ENCODE data around the gene AQP5. TPM values are rescaled to one million over a fixed set of nuclear protein-coding genes. Genes with fewer than 3 reads are reported as not detected.

AQP5 gene
- total RNA-seq, 2 experiments from 2014 or later, result not detected

DNA sequence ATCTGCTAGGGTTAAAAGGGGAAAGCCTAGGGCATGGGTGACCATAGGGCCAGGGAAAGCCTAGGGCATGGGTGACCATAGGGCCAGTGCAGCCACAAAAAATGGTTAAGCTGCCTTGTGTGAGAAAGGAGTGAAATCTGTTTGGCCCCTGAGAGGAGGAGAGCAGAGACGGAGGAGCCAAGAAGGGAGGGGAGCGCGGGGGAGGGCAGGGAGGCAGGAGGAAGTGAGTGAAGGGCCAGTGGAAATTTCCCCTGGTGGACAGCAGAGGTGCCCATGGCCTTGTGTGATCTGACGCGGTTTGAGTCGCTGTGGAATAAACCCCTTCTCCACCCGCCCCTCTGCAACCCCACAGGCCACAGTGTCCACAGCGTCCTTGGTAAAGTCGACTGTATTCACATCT lies 10.5 kb downstream of the AQP5 start:
- Histone ChIP-seq H2AFZ (ENCODE audit: low read length) (no peak overlapping the region), H3K4me3 (ENCODE audit: low read depth, low read length, poor library complexity, severe bottlenecking) (no peak overlapping the region), H3K36me3 (ENCODE audit: insufficient read depth, low read length) (no peaks in the 10 kb centered on the region), H3K4me1 (ENCODE audit: insufficient read depth, low read length, poor library complexity, severe bottlenecking) (peaks cover 6% of the 10 kb centered on the region), H3K79me2 (ENCODE audit: insufficient read depth, low read depth, low read length) (no peaks in the 10 kb centered on the region), H3K9me2 (ENCODE audit: insufficient read depth, low read length) (no peaks in the 10 kb centered on the region), H3K4me2 (ENCODE audit: low read length) (no peak overlapping the region), H3K9me3 (ENCODE audit: low read length) (no peaks in the 10 kb centered on the region), H4K20me1 (ENCODE audit: insufficient read depth, low read length) (no peaks in the 10 kb centered on the region), H3K27ac (ENCODE audit: low read depth, low read length, poor library complexity, severe bottlenecking) (no peak overlapping the region)
- ChIA-PET CTCF (ENCODE audit: unreplicated experiment) (interaction anchor here (0.6 kb wide), 1 partner anchor 36 kb away, joined by 3 read pairs; no protein-coding TSS in a partner anchor), POLR2A (no interaction called here)
- DNase-seq (ENCODE audit: low spot score), result no peak
- intact Hi-C loops (cut with micrococcal nuclease; ENCODE audit: unreplicated experiment), result no loop called here
- BruUV-seq (replicated peaks), result no TSS peak
- TF ChIP-seq CTCF (conservative IDR thresholded peaks at IDR 0.05; ENCODE audit: low read length), result no peak

DNA sequence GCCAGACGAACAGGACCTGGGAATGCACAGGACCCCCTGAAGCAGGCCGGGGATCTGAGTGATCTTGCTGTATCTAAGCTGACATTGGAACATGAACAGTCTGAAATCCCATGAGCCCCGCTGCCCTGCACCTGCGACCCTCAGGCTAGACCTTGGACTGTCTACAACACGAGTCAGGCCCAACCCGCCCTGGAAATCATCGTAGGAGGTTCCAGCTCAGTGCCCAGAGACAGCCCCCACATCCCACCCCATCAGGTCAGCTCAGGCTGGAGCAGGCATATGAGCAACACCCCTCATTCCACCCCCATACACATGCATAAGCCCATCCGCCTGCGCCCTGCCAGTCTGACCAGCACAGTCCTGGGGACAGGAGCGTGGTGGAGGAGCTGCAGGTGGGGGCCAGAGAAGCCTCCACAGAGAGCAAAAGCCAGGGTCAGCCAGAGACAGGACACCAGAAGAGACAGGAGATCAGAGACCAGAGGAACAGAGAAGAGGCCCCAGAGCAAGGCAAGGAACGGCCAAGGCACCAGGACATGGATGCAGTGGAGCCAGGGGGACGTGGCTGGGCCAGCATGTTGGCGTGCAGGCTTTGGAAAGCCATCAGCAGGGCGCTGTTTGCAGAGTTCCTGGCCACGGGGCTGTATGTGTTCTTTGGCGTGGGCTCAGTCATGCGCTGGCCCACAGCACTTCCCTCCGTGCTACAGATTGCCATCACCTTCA lies 11.1 kb downstream of the AQP5 start, which contains the start of gene AQP6:
TSS of gene AQP6 (plus strand) at position 307 of the 720 bp plus-strand sequence. CDS start at position 534, 227 bp downstream.
- DNase-seq (ENCODE audit: low spot score), result no peak
- no peaks in the 10 kb centered on the region for H3K9me3 ChIP-seq (ENCODE audit: low read length)
- BruUV-seq (replicated peaks), result no TSS peak
- intact Hi-C loops (cut with micrococcal nuclease; ENCODE audit: unreplicated experiment), result no loop called here
- H3K4me3 ChIP-seq (ENCODE audit: low read depth, low read length, poor library complexity, severe bottlenecking), result no peak within 1 kb of the TSS
- ChIA-PET POLR2A (no interaction called here), CTCF (ENCODE audit: unreplicated experiment) (interaction anchor here (0.6 kb wide), 1 partner anchor 36 kb away, joined by 3 read pairs; no protein-coding TSS in a partner anchor)
- no peak within 1 kb of the TSS for H2AFZ ChIP-seq (ENCODE audit: low read length)
- no peaks in the 10 kb centered on the region for H3K79me2 ChIP-seq (ENCODE audit: insufficient read depth, low read depth, low read length)
- no peak within 1 kb of the TSS for H3K4me2 ChIP-seq (ENCODE audit: low read length)
- TF ChIP-seq EZH2phosphoT487 (IDR thresholded peaks at IDR 0.05; ENCODE audit: borderline replicate concordance, low read depth, low read length) (no peak), CTCF (conservative IDR thresholded peaks at IDR 0.05; ENCODE audit: low read length) (no peak)
- H3K4me1 ChIP-seq (ENCODE audit: insufficient read depth, low read length, poor library complexity, severe bottlenecking), result no peaks in the 10 kb centered on the region
- H3K27ac ChIP-seq (ENCODE audit: low read depth, low read length, poor library complexity, severe bottlenecking), result no peak within 1 kb of the TSS
- no peaks in the 10 kb centered on the region for H4K20me1 ChIP-seq (ENCODE audit: insufficient read depth, low read length)
- no peaks in the 10 kb centered on the region for H3K9me2 ChIP-seq (ENCODE audit: insufficient read depth, low read length)
- H3K36me3 ChIP-seq (ENCODE audit: insufficient read depth, low read length), result no peaks in the 10 kb centered on the region

GRCh38 chr12:49973361-49973830 lies 11.7 kb downstream of the AQP5 start:
- H3K79me2 ChIP-seq (ENCODE audit: insufficient read depth, low read depth, low read length), result no peaks in the 10 kb centered on the region
- no peak overlapping the region for H3K4me2 ChIP-seq (ENCODE audit: low read length)
- no peaks in the 10 kb centered on the region for H3K36me3 ChIP-seq (ENCODE audit: insufficient read depth, low read length)
- ChIA-PET CTCF (ENCODE audit: unreplicated experiment) (no interaction called here), POLR2A (no interaction called here)
- intact Hi-C loops (cut with micrococcal nuclease; ENCODE audit: unreplicated experiment), result no loop called here
- no peaks in the 10 kb centered on the region for H3K4me1 ChIP-seq (ENCODE audit: insufficient read depth, low read length, poor library complexity, severe bottlenecking)
- no peak overlapping the region for H3K4me3 ChIP-seq (ENCODE audit: low read depth, low read length, poor library complexity, severe bottlenecking)
- H2AFZ ChIP-seq (ENCODE audit: low read length), result no peak overlapping the region
- H4K20me1 ChIP-seq (ENCODE audit: insufficient read depth, low read length), result no peaks in the 10 kb centered on the region
- DNase-seq (ENCODE audit: low spot score), result no peak
- no peak overlapping the region for H3K27ac ChIP-seq (ENCODE audit: low read depth, low read length, poor library complexity, severe bottlenecking)
- H3K9me2 ChIP-seq (ENCODE audit: insufficient read depth, low read length), result no peaks in the 10 kb centered on the region
- no TSS peak for BruUV-seq (replicated peaks)
- TF ChIP-seq CTCF (conservative IDR thresholded peaks at IDR 0.05; ENCODE audit: low read length) (no peak), EZH2phosphoT487 (IDR thresholded peaks at IDR 0.05; ENCODE audit: borderline replicate concordance, low read depth, low read length) (no peak)
- no peaks in the 10 kb centered on the region for H3K9me3 ChIP-seq (ENCODE audit: low read length)
